Caco-2 (cell line): ENCODE results near the gene PIP4K2A. TPM values are rescaled to one million over a fixed set of nuclear protein-coding genes. Genes with fewer than 3 reads are reported as not detected.

Experiments used
- BruUV-seq: library from RNA; stranded (reverse); fragments of 400-500 nt; replicated peaks from 2 replicates; lab custom pipeline; 2021; lab: Mats Ljungman, UMichigan
- CTCF ChIA-PET: fragments of 300-600 bp; sonication (Branson Sonifier 250); formaldehyde crosslinking; loops from one replicate; lab custom pipeline; 2022; ENCODE audit warnings: antibody characterized with exemption; lab: Charles Lee
- POLR2A ChIA-PET: fragments of 300-600 bp; sonication (Branson Sonifier 250); formaldehyde crosslinking; loops from one replicate; lab custom pipeline; 2022; ENCODE audit warnings: antibody characterized with exemption; lab: Charles Lee
- DNase-seq, 2 experiments: peaks; one replicate each; pipeline versions ENCODE4 v3.0.0 to v3.0.0-alpha.2; 2020 to 2022
- H3K27me3 ChIP-seq: replicated peaks from 2 replicates; pipeline ENCODE4 v1.6.0; 2011; ENCODE audit warnings: low read length; ENCODE audit not compliant: control insufficient read depth, insufficient read depth
- H3K36me3 ChIP-seq: 2 replicates; pipeline ENCODE4 v1.5.1; 2011; ENCODE audit warnings: low read length; ENCODE audit not compliant: control insufficient read depth, insufficient read depth
- H3K4me1 ChIP-seq: fragments of 250-450 bp; sonication (Bioruptor Pico); 2 replicates; pipeline ENCODE4 v1.5.1; 2020; ENCODE audit warnings: mild to moderate bottlenecking
- H3K4me3 ChIP-seq: 2 replicates; pipeline ENCODE4 v1.5.1; 2011; ENCODE audit warnings: low read depth, mild to moderate bottlenecking, control low read depth, low read length
- H3K9me3 ChIP-seq: fragments of 250-450 bp; sonication (Bioruptor Pico); 2 replicates; pipeline ENCODE4 v1.5.1; 2020; ENCODE audit warnings: mild to moderate bottlenecking, moderate library complexity
- H3K27ac Mint-ChIP-seq: one replicate; pipeline ENCODE4 v1.8.0; 2022; ENCODE audit warnings: mixed read lengths; ENCODE audit not compliant: unreplicated experiment
- H3K27me3 Mint-ChIP-seq: one replicate; pipeline ENCODE4 v1.8.0; 2022; ENCODE audit warnings: mixed read lengths; ENCODE audit not compliant: insufficient read depth, unreplicated experiment
- H3K36me3 Mint-ChIP-seq: one replicate; pipeline ENCODE4 v1.8.0; 2022; ENCODE audit warnings: mild to moderate bottlenecking, mixed read lengths; ENCODE audit not compliant: insufficient read depth, unreplicated experiment
- H3K4me1 Mint-ChIP-seq: one replicate; pipeline ENCODE4 v1.8.0; 2022; ENCODE audit warnings: low read depth, mixed read lengths; ENCODE audit not compliant: unreplicated experiment
- H3K4me3 Mint-ChIP-seq: one replicate; pipeline ENCODE4 v1.8.0; 2022; ENCODE audit warnings: mild to moderate bottlenecking, moderate library complexity, mixed read lengths; ENCODE audit not compliant: unreplicated experiment
- H3K9me3 Mint-ChIP-seq: one replicate; pipeline ENCODE4 v1.8.0; 2022; ENCODE audit warnings: mixed read lengths; ENCODE audit not compliant: unreplicated experiment
- intact Hi-C: fragments of 100-400 bp; cut with micrococcal nuclease; formaldehyde crosslinking; loops from one replicate; pipeline ENCODE4 v1.10.0; 2022; ENCODE audit not compliant: unreplicated experiment
- total RNA-seq: library from RNA; stranded (reverse); gene quantifications from 2 replicates; pipeline ENCODE4 v1.2.3, GENCODE V29; 2022
- TF ChIP-seq, protein P1 (sequence below), 2 experiments: fragments of 200-600 bp in 1 of 2; IDR thresholded peaks; 1 replicate in 1 of 2; 2 replicates in 1 of 2; pipeline versions ENCODE4 v1.5.1 to v1.8.0; 2011 to 2022; ENCODE audit warnings: antibody characterized with exemption in 1 of 2, control low read depth in 1 of 2, inconsistent platforms in 1 of 2, low read depth in 1 of 2, low read length in 1 of 2, mild to moderate bottlenecking in 1 of 2, moderate library complexity in 1 of 2; ENCODE audit not compliant: insufficient read depth in 1 of 2, severe bottlenecking in 1 of 2, unreplicated experiment in 1 of 2

Gene PIP4K2A
- total RNA-seq, 1 experiment from 2014 or later, result 26.9 TPM

DNA sequence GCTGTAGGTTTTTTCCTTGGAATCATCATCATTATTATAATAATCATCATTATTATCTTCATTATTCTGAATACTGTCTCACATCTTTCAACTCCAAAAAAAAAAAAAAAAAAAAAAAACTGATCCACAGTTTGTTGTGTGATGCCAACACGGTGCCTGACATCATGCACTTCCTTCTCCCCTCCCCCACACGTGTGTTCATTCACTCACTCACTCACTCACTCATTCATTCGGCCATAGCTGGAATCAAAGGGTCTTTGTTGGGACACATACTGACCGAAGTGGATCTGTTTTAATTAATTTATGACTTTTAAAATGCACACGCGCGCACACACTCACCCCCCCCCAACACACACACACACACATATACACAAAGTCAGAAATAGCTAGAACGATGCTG, 177.8 kb downstream of the PIP4K2A start:
- ChIA-PET CTCF (interaction anchor here (0.7 kb wide), 2 partner anchors 288 to 318 kb away, joined by 3 to 9 read pairs; no protein-coding TSS in a partner anchor), POLR2A (no interaction called here)
- Mint-ChIP-seq H3K4me3 (no peak overlapping the region), H3K4me1 (peaks cover 15% of the 10 kb centered on the region), H3K27ac (no peak overlapping the region), H3K27me3 (no peaks in the 10 kb centered on the region), H3K36me3 (peaks cover 24% of the 10 kb centered on the region), H3K9me3 (no peaks in the 10 kb centered on the region)
- no TSS peak for BruUV-seq
- intact Hi-C loops, result no loop called here
- Histone ChIP-seq H3K36me3 (no peaks in the 10 kb centered on the region), H3K9me3 (no peaks in the 10 kb centered on the region), H3K4me3 (no peak overlapping the region), H3K4me1 (peaks cover 4% of the 10 kb centered on the region; the same call in 1 of the 2 replicates), H3K27me3 (no peaks in the 10 kb centered on the region)
- TF ChIP-seq, protein P1, sequence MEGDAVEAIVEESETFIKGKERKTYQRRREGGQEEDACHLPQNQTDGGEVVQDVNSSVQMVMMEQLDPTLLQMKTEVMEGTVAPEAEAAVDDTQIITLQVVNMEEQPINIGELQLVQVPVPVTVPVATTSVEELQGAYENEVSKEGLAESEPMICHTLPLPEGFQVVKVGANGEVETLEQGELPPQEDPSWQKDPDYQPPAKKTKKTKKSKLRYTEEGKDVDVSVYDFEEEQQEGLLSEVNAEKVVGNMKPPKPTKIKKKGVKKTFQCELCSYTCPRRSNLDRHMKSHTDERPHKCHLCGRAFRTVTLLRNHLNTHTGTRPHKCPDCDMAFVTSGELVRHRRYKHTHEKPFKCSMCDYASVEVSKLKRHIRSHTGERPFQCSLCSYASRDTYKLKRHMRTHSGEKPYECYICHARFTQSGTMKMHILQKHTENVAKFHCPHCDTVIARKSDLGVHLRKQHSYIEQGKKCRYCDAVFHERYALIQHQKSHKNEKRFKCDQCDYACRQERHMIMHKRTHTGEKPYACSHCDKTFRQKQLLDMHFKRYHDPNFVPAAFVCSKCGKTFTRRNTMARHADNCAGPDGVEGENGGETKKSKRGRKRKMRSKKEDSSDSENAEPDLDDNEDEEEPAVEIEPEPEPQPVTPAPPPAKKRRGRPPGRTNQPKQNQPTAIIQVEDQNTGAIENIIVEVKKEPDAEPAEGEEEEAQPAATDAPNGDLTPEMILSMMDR (IDR thresholded peaks at IDR 0.05; ENCODE audit: insufficient read depth in 1 of 2, low read depth in 1 of 2, low read length in 1 of 2, severe bottlenecking in 1 of 2, unreplicated experiment in 1 of 2), result no peak
- DNase-seq, result no peak

- H3K9me3 Mint-ChIP-seq, result no peaks in the 10 kb centered on the region
- Histone ChIP-seq H3K9me3 (no peaks in the 10 kb centered on the region; the same call in 1 of the 2 replicates), H3K36me3 (no peaks in the 10 kb centered on the region), H3K4me1 (peaks cover 4% of the 10 kb centered on the region; the same call in 1 of the 2 replicates), H3K4me3 (no peak overlapping the region), H3K27me3 (no peaks in the 10 kb centered on the region)
- intact Hi-C loops, result no loop called here
- BruUV-seq, result TSS peak; percentile 38
- POLR2A ChIA-PET, result no interaction called here
- CTCF ChIA-PET, result no interaction called here
- peaks cover 24% of the 10 kb centered on the region for H3K36me3 Mint-ChIP-seq
- H3K4me3 Mint-ChIP-seq, result no peak overlapping the region
- DNase-seq, result no peak
- H3K4me1 Mint-ChIP-seq, result peaks cover 15% of the 10 kb centered on the region
- H3K27ac Mint-ChIP-seq, result no peak overlapping the region
- H3K27me3 Mint-ChIP-seq, result no peaks in the 10 kb centered on the region
- TF ChIP-seq, protein P1 (IDR thresholded peaks at IDR 0.05; ENCODE audit: insufficient read depth in 1 of 2, low read depth in 1 of 2, low read length in 1 of 2, severe bottlenecking in 1 of 2, unreplicated experiment in 1 of 2), result no peak
Measured at GRCh38 chr10:22534849-22535604, 179.4 kb downstream of the PIP4K2A start.

DNA sequence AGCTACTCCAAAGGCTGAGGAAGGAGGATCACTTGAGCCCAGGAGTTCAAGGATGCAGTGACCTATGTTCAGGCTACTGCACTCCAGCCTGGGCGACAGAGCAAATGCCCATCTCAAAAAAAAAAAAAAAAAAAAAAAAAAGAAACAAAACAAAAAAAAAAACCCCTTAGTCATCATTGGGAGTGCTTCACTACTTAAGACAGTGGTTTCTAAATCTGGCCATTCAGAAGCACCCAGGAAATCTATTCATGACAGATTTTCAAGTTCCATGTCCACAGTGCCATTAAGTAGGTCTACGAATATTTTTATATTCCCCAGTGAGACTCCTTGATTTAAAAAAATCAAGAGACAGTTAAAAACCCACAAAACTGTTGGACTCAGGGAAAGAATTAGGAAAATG, 182.9 kb downstream of the PIP4K2A start:
- no peak overlapping the region for H3K27ac Mint-ChIP-seq
- peaks cover 4% of the 10 kb centered on the region for H3K36me3 Mint-ChIP-seq
- H3K9me3 Mint-ChIP-seq, result no peaks in the 10 kb centered on the region
- ChIA-PET POLR2A (no interaction called here), CTCF (no interaction called here)
- H3K27me3 Mint-ChIP-seq, result no peaks in the 10 kb centered on the region
- H3K4me3 ChIP-seq, result no peak overlapping the region
- H3K9me3 ChIP-seq, result peaks cover 5% of the 10 kb centered on the region; the same call in 1 of the 2 replicates
- TF ChIP-seq, protein P1 (IDR thresholded peaks at IDR 0.05; ENCODE audit: insufficient read depth in 1 of 2, low read depth in 1 of 2, low read length in 1 of 2, severe bottlenecking in 1 of 2, unreplicated experiment in 1 of 2), result no peak
- H3K27me3 ChIP-seq, result no peaks in the 10 kb centered on the region
- no TSS peak for BruUV-seq
- DNase-seq, result no peak
- peaks cover 15% of the 10 kb centered on the region for H3K4me1 Mint-ChIP-seq
- intact Hi-C loops, result no loop called here
- no peak overlapping the region for H3K4me3 Mint-ChIP-seq
- no peaks in the 10 kb centered on the region for H3K36me3 ChIP-seq
- peaks cover 4% of the 10 kb centered on the region; the same call in 1 of the 2 replicates for H3K4me1 ChIP-seq
